GM12878 (cell line): ENCODE data around the gene ASTL. TPM values are rescaled to one million over a fixed set of nuclear protein-coding genes. Genes with fewer than 3 reads are reported as not detected.

Source experiments
- CBX5 ChIP-seq: sonication (generic); IDR thresholded peaks from 2 replicates; pipeline ENCODE4 v1.6.1; 2016; ENCODE audit warnings: low read depth, moderate library complexity, mild to moderate bottlenecking, inconsistent platforms
- DPF2 ChIP-seq: fragments of 450-650 bp; IDR thresholded peaks from 2 replicates; pipeline ENCODE4 v1.6.1; 2017; ENCODE audit warnings: mild to moderate bottlenecking
- ETV6 ChIP-seq, 2 experiments: fragments of 450-650 bp in 1 of 2; IDR thresholded peaks in 1 of 2; conservative IDR thresholded peaks in 1 of 2; 2 replicates each; pipeline ENCODE4 v1.6.1; 2014; ENCODE audit warnings: antibody characterized with exemption in 1 of 2, borderline replicate concordance in 1 of 2, low read depth in 1 of 2, mild to moderate bottlenecking in 1 of 2, moderate library complexity in 1 of 2
- NFXL1 ChIP-seq: fragments of 450-650 bp; IDR thresholded peaks from 2 replicates; pipeline ENCODE4 v1.6.1; 2017; ENCODE audit warnings: antibody characterized with exemption, mild to moderate bottlenecking, borderline replicate concordance
- POLR2AphosphoS5 ChIP-seq: IDR thresholded peaks from 2 replicates; pipeline ENCODE4 v1.6.1; 2011; ENCODE audit warnings: mild to moderate bottlenecking, low read length, inconsistent platforms
- PRDM15 ChIP-seq: fragments of 450-650 bp; formaldehyde crosslinking; IDR thresholded peaks from 2 replicates; pipeline ENCODE4 v1.4.0; 2020; ENCODE audit warnings: mild to moderate bottlenecking, moderate library complexity
- SMARCA5 ChIP-seq: fragments of 450-650 bp; IDR thresholded peaks from 2 replicates; pipeline ENCODE4 v1.6.1; 2017; ENCODE audit warnings: mild to moderate bottlenecking
- STAT3 ChIP-seq: IDR thresholded peaks from 2 replicates; pipeline ENCODE4 v1.6.1; 2011; ENCODE audit warnings: low read depth, low read length, improper control_type of control experiment
- TBL1XR1 ChIP-seq: IDR thresholded peaks from 2 replicates; pipeline ENCODE4 v1.6.1; 2012; ENCODE audit warnings: low read depth, low read length, improper control_type of control experiment
- ZNF384 ChIP-seq: IDR thresholded peaks from 2 replicates; pipeline ENCODE4 v1.6.1; 2012; ENCODE audit warnings: low read depth, mild to moderate bottlenecking, low read length, improper control_type of control experiment, borderline replicate concordance
- polyA plus RNA-seq, 11 experiments: library from polyadenylated mRNA; depleted of rRNA in 4 of 11; unstranded in 6 of 11; stranded (reverse) in 5 of 11; fragments of >200 nt; fragmentation: Nextera tagmentation in 4 of 11; fragmentation: Illumina TruSeq in 1 of 11; extraction: Ambion mirVana in 4 of 11; extraction: Trizol in 1 of 11; gene quantifications; 1 replicate in 1 of 11; 2 replicates in 10 of 11; pipeline versions ENCODE4 v1.2.1 to v1.2.3, GENCODE V29; 2011 to 2016; ENCODE audit warnings: inconsistent platforms in 2 of 11, missing spikeins in 2 of 11, low read depth in 1 of 11
- total RNA-seq, 4 experiments: library from RNA; depleted of rRNA in 3 of 4; stranded (reverse); fragments of >200 nt in 3 of 4; fragmentation: Illumina TruSeq in 1 of 4; extraction: Trizol in 1 of 4; gene quantifications; 2 replicates each; pipeline versions ENCODE4 v1.2.1 to v1.2.3, GENCODE V29; 2013 to 2021

The ASTL gene
- total and polyA plus RNA-seq, 10 of the 15 experiments (the other 5 are each of a cell fraction or from before 2014, with no cell fraction given): 0.18 to 1.0 (median 0.38) TPM; not detected in 4

GRCh38 chr2:96143231-96143847 lies 5.0 kb upstream of the ASTL start (continued):
- TF ChIP-seq PRDM15 (peak; percentile 2; the same call in 1 of the 2 replicates), NFXL1 (no peak), ZNF384 (no peak), SMARCA5 (no peak), CBX5 (no peak), STAT3 (no peak), DPF2 (no peak), ETV6 (conservative IDR thresholded peaks at IDR 0.05 in 1 of 2, IDR thresholded peaks at IDR 0.05 in 1 of 2; ENCODE audit: borderline replicate concordance in 1 of 2, low read depth in 1 of 2) (no peak), TBL1XR1 (no peak), POLR2AphosphoS5 (peak; percentile 41)
